NCI-H1105 treated with DMSO at 0.1 percent for 48 hours (cell line): ENCODE measurements around the gene GCAT.

ENCODE experiments used
- DNase-seq: peaks from one replicate; lab custom pipeline; 2025; lab: John Stamatoyannopoulos, UW

The GCAT gene

DNA sequence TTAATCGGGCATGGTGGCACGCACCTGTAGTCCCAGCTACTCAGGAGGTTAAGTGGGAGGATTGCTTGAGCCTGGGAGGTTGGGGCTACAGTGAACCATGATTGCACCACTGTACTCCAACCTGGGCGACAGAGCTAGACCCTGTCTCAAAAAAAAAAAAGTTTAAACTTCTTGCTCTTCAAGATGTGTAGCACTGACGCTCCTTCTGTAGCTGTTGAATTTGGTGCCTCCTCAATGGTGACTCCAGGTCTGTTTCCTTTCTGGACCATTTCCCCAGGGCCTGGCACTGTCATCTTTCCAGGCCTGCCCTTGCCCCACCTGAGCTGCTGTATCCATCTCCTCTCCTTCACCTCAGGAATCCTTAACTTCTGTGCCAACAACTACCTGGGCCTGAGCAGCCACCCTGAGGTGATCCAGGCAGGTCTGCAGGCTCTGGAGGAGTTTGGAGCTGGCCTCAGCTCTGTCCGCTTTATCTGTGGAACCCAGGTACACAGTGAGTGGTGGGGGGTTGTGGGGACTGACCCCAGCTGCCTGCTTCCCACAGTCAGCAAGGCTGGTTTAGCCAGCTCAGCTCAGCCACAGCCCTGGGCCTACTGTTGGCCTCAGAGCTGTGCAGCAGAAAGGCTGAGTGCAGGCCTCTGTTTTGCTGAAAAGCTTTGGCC, 2.1 kb downstream of the GCAT start:
- DNase-seq = no peak

DNA sequence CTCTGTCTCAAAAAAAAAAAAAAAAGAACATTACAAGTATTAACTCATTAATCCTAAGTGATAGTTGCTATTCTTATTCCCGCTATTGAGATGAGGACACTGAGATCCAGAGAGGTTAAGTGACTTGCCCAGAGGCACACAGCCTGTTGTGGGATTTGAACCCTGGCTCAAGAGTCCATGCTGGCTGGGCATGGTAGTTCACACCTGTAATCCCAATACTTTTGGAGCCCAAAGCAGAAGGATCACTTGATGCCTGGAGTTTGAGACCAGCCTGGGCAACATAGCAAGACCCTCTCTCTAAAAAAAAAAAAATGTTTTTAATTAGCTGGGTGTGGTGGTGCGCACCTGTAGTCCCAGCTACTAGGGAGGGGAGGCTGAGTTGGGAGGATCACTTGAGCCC, 4.1 kb downstream of the GCAT start:
- no peak for DNase-seq

DNA sequence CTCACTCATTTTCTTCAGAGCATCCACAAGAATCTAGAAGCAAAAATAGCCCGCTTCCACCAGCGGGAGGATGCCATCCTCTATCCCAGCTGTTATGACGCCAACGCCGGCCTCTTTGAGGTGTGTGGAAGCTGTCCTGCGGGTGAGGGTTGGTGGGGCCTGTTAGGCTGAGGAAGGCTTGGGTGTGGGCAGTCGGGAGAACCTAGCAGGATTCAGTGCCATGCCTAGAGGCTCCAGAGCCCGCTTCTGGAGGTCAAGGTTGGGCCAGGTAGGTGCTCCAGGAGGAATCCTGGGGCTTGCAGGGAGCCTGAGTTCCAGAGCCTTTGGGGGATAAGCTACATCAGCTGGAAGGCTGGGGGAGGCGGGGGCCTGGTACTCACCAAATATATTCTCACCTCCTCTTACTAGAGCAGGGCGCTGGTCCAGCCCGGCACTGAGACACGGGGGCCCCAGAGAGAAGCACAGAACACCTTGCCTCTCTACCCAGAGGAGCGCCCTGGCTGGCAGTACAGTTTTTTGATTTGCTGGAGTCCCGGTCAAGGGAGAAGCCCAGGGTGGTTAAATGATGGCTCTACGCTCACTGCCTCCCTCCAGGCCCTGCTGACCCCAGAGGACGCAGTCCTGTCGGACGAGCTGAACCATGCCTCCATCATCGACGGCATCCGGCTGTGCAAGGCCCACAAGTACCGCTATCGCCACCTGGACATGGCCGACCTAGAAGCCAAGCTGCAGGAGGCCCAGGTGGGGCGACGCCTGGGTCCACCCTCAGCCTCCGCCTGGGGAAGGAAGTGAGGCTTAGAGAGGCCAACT, 5.3 kb downstream of the GCAT start:
- no peak for DNase-seq

DNA sequence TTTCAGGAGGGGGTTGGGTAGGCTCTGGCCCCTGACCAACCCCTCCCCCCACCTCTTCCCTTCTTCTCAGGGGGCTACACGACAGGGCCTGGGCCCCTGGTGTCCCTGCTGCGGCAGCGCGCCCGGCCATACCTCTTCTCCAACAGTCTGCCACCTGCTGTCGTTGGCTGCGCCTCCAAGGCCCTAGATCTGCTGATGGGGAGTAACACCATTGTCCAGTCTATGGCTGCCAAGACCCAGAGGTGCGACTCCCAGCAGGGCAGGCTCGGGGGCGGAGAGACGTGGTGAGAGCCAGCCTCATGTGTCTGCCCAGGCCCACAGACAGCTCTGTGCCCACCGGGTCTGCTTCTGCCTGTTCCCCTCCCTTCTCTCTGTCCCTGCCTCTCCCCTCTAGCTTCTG, 7.9 kb downstream of the GCAT start:
- DNase-seq = no peak

DNA sequence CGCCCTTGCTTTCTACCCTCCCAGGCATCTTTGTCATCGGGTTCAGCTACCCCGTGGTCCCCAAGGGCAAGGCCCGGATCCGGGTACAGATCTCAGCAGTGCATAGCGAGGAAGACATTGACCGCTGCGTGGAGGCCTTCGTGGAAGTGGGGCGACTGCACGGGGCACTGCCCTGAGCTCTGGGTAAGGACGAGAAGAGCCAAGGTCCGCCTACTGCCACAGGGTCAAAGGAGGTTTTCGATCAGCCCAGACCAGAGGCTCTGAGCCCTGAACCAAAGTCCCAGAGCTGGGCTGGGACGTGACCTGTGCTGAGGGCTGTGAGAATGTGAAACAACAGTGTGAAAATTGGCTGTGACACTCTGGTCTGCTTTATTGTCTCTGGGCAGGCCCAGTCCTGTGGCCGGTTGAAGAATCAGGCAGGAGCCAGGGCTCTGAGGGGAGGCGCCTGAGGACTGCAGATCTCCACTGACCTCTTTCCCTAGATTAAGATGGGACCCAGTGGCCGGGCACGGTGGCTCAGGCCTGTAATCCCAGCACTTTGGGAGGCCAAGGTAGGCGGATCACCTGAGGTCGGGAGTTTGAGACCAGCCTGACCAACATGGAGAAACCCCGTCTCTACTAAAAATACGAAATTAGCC, 8.9 kb downstream of the GCAT start:
- no peak for DNase-seq

DNA sequence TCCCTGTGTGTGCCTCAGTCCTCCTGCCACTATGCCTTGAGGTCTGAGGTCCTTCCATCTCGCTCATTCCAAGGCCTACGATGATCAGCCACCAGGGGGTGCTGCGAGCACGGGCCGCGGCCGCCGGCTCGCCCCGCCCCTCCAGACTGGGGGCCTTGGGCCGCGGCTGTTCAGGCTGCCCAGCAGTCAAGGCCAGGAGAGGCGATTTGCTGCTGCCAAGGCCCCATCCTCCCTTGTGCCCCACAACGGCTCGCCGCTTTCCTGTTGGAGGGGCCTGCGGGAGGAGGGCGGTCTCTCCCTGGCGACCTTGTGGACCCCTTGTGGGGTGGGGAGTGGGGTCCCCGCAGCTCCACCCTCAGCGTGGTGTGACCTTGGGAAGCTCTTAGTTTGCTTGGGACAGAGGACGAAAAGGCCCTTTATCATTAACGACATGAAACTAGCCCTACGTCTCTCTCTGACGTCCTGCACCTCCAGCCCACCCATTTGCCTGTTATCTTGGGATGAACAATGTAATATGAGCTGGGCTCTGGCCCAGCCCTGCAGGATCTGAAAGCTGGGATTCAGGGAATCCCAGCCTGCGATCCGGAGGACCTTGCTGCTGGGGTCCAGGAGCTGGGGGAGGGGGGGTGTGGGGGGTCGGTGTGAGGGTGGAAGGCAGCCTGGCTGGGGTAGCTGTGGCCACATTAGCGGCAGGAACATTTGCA, 10.1 kb downstream of the GCAT start:
- DNase-seq = peak; percentile 68

DNA sequence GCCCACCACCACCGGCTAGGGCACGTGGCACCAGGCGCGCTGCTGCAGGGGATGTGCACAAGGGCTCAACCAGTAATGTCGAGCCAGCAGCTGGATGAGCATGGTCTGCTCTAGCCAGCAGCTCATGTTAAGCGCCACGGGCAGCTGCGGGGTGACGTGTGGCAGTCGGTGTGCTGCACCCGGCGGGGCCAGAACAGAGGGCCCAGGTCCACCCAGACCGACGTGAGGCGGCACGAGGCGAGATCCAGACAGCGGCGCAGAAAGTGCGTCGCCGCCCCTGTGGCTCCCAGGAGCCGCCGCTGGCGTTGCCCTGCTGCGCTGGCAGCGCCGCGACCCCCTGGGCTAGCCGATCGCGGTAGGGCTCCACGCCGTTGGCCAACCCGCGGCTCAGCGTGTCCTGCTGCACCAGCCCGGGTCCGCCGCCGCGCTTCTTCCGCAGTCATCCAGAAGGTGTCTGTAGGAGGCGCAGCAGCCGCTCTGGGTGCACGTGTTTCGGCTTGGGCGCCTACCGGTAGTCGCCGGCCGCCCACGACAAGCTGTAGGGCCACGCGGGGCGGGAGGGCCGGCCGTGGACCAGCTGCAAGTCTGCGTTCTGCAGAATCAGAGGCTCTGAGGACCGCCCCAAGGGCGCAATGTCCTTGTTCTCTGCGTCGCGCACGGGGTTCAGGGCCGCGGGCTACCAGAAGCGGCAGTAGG, 10.8 kb downstream of the GCAT start:
- peak; percentile 53 for DNase-seq

DNA sequence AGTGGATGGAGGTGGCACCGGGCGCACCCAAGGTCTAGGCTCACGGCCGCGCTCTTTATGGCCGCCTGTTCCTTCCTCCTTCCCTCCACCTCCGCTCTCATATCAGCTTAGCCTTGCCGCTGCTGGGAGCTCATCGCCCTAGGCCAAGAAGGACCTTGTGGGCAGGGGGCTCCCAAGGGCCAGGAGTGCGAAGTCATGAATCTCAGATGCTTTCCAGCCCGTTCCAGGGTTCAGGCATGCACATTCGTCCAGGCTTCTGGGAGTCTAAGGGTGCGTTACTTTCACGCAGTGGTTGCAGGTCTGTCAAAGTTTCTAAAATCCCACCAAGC, 11.3 kb downstream of the GCAT start:
- DNase-seq = no peak

DNA sequence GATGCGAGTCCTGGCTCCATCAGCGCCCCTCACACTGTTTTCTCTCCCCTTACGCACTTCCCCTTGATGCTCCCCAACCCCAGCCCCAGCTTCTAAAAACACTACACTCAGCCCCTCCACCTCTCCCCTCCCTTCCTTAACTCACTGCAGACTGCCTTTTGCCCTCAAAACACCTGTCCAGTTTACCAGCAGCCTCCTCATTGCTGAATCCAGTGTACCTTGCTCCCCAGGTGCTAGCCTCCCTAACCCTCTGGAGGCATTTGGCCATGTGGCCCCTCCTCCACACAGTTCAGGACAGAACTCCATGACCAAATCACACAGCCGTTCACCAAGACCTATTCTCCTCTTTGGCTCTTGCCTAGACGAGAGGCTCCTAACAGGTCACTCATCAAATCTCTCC, 12.6 kb downstream of the GCAT start:
- no peak for DNase-seq

DNA sequence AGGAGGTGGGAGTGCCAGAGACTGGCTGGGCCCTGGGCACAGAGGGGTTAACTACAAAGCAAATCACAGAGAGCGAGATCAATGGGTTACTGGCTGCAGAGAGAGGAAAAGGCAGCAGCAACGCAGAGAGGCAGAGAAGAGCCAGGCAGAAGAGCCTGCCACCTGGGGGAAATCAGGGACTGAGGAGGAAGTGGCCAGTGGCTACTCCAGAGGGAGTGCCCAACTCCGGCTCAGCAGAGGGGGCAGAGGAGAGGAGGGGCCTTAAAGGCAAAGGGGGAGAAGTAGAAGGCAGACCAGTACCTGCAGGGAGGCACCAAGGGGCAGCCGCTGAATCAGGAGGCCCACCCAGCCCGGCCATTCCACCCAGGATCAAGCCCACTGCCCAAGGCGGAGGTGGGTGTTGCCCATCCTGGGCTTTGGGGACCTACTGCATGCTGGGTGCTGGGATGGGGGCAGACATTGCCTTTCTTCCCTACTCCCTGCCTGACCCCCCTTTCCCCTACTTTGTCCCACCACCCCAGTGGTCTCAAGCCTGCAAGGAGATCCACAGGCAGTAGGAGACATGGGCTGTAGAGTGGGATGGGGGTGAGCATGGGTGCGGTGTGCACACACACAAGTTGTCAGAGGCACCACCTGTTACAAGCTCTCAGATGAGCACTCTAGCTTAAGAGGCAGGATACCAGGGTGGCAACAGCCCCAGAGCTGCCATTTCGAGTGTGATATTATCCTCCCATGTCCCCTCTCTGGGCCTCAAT, 14.5 kb downstream of the GCAT start:
- DNase-seq = no peak

DNA sequence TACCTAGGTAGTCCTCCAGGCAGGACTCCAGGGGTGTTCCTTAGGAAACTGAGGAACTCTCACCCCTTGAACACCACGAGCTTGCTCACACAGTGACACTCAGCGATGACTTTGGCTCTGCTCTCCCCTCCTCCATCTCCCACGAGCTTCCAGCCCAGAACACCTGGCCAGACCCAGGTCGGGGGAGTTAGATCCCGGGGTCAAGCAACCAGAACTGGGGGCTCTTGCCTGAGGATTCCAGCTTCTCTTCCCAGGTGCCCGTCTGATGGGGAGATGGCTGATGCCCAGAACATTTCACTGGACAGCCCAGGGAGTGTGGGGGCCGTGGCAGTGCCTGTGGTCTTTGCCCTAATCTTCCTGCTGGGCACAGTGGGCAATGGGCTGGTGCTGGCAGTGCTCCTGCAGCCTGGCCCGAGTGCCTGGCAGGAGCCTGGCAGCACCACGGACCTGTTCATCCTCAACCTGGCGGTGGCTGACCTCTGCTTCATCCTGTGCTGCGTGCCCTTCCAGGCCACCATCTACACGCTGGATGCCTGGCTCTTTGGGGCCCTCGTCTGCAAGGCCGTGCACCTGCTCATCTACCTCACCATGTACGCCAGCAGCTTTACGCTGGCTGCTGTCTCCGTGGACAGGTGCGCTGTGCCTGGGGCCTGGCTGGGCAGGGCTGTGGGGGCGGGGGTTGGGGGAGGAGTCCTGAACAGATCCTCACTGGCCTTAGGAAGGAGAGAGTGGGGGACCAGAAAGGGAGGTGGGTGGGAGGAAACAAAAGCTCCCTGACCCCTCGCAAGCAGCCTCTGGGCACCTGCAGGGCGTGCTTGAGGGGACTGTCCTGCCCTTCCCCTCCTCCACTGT, 15.6 kb downstream of the GCAT start, which contains the start of gene GALR3:
GALR3 (plus strand) TSS at position 249 of the 852 bp plus-strand sequence; CDS start at position 274, 25 bp downstream.
- DNase-seq = peak; percentile 21

DNA sequence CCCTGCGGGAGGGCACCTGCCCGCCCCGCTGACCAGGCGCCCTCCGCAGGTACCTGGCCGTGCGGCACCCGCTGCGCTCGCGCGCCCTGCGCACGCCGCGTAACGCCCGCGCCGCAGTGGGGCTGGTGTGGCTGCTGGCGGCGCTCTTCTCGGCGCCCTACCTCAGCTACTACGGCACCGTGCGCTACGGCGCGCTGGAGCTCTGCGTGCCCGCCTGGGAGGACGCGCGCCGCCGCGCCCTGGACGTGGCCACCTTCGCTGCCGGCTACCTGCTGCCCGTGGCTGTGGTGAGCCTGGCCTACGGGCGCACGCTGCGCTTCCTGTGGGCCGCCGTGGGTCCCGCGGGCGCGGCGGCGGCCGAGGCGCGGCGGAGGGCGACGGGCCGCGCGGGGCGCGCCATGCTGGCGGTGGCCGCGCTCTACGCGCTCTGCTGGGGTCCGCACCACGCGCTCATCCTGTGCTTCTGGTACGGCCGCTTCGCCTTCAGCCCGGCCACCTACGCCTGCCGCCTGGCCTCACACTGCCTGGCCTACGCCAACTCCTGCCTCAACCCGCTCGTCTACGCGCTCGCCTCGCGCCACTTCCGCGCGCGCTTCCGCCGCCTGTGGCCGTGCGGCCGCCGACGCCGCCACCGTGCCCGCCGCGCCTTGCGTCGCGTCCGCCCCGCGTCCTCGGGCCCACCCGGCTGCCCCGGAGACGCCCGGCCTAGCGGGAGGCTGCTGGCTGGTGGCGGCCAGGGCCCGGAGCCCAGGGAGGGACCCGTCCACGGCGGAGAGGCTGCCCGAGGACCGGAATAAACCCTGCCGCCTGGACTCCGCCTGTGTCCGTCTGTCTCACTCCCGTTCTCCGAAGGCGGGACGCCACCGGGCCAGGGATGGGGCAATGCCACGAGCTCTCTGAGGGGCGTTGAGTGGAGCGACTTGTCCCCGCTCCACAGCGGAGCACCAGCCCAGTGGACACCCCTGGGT, 17.2 kb downstream of the GCAT start:
- no peak for DNase-seq

DNA sequence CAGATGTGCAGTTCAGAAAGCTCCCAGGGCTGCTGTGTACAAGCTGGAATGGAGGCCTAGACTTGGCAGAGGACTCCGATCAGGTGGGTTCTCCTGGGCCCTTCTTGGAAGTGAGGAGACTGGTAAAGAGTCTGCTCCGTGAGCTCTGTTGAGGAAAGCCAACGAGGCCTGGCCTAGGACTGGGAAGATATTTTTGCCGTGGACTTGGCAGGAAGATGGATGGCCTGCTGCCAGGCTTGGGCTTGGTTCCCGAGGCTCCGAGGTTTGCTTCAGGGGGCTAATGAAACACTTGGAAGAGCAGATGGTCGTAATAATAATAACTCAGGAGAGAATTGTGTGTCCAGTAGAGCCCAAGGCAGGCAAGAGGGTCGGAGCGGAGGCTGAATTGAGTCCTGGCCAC, 19.3 kb downstream of the GCAT start:
- DNase-seq = peak; percentile 39

DNA sequence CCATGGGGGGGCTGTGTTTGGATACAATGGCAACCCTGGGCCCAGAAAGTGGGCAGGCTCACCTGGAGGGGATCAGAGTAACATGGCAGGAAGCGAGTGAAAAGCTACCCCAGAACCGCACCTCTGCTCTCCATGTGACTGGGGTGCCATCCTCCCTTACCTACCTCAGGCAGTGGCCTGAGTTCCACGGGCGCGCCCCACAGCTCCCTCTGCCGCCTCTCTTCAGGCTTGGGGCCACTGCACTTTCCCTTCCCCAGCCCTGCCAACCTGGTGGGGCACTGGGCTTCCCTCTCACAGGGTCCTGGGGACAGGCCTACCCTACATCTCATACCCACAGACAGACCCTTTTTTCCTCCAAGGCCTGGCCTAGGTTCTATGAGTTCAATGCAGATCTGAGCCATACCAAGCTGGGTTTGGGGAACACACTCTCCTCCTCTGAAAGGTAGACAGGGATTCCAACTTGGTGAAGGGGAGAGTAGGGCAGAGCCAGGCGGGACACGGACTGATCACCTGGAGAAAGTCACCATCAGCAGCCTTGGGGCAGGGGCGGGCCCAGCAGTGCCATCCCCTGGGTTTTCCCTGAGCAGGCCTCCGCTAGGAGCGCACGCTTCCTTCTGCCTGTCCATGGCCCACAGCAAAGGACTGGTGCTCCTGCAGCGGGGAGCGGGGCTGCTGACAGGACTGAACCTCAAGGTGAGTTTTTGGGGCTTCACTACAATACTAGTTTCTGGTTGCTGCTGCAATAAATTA, 22.5 kb downstream of the GCAT start:
- DNase-seq = no peak

DNA sequence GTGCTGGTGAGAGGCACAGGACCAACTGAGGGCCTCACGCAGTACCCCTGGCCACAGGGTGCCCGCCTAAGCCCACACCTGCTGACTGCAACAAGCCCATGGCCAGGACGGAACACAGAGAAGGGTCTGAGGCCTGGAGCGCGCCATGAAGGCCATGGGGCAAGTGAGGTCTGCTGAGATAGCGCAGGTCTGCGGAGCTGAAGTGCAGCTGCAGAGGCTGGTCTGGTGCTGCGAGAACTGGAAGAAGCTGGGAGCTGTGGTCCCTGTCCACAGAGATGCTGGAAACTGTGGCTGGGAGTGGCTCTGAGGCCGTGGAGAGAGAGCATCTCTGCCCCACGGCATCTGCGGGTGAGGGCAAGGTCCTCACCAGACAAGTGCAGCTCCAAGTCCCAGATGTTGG, 23.7 kb downstream of the GCAT start:
- no peak for DNase-seq

DNA sequence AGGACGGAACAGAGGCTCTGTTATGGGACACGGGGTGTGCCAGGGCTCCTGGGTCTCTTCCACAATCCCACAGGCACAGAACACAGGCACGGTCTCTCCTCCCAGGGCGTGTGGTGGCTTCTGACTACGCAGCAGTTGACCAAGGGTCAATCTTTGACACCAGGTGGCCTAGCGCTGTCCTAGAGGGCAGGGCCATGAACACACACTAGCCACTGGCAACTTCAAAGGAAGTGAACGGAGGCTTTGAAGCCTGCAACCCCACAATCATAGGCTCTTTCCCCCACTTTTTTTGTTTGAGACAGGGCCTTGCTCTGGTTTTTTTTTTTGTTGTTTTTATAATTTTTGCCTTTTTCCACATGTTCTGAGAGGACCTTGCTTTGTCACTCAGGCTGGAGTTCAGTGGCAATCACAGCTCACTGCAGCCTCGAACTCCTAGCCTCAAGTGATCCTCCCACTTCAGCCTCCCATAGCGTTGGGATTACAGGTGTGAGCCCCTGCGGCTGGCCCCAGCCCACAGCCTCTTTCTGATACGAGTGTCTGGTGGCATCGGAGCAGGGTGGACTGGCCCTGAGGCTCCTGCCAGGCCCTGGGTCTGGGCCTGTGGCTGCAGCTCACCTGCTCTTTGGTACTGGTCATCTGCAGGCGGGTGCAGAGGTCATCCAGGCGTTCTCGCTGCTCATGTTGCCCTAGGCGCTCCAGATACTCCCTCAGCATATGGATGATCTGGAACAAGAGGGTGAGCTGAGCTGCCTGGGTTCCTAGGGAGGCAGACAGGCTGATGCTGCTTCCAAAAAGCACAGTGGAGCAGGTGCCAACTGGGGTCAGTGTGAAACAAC, 24.5 kb downstream of the GCAT start:
- no peak for DNase-seq

DNA sequence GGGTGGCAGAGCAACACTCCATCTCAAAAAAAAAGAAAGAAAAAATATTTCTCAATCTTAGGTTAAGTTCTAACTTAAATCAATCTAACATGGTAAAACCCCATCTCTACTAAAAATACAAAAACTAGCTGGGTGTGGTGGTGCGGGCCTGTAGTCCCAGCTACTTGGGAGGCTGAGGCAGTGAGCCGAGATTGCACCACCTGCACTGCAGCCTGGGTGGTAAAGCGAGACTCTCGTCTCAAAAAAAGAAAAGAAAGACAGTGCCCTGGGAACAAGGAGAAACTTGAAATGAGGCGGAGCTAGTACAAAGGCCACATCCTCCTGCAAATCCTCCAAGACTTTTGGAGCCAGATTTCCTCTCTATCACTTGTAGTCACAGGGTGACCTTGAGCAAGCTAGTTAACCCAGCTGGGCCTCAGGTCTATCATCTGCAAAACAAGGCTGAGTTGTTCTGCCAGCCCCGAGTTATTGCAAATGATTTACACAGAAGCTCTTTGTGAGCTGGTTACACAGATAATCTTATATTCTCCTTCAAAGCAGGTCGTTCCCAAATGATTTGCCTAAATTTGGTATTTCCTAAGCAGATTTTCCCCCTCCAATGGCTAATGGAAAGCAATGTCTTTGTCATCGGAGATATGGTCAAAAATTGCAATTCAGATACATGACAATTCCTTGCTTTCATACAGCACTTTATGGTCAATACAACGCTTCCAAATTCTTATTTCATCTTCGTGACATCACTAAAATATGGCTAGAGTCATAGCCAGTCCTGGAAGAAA, 34.5 kb downstream of the GCAT start:
- DNase-seq = no peak
